Astrocyte (in vitro differentiated cells and primary cell): ENCODE results near the gene RFTN1. TPM values are rescaled to one million over a fixed set of nuclear protein-coding genes. Genes with fewer than 3 reads are reported as not detected.

Source experiments
- DNase-seq: peaks from one replicate; pipeline ENCODE4 v3.0.0-alpha.2; 2010; ENCODE audit warnings: low read depth
- FAIRE-seq: peaks from 2 replicates; lab custom pipeline; 2011; peaks lifted over from hg19 to GRCh38; lab: Jason Lieb, UNC
- H2AFZ ChIP-seq: 2 replicates; pipeline ENCODE4 v1.6.0; 2012; ENCODE audit warnings: low read depth, low read length, inconsistent platforms
- H3K27ac ChIP-seq: 2 replicates; pipeline ENCODE4 v1.5.1; 2011; ENCODE audit warnings: low read depth, low read length, inconsistent platforms
- H3K27me3 ChIP-seq: 2 replicates; pipeline ENCODE4 v1.6.0; 2011; ENCODE audit warnings: low read length, inconsistent platforms; ENCODE audit not compliant: insufficient read depth
- H3K36me3 ChIP-seq: 2 replicates; pipeline ENCODE4 v1.5.1; 2011; ENCODE audit warnings: low read length, inconsistent platforms; ENCODE audit not compliant: insufficient read depth
- H3K4me1 ChIP-seq: 2 replicates; pipeline ENCODE4 v1.5.1; 2011; ENCODE audit warnings: low read length, inconsistent platforms; ENCODE audit not compliant: insufficient read depth
- H3K4me2 ChIP-seq: 2 replicates; pipeline ENCODE4 v1.6.0; 2012; ENCODE audit warnings: low read length, inconsistent platforms
- H3K4me3 ChIP-seq: 2 replicates; pipeline ENCODE4 v1.5.1; 2011; ENCODE audit warnings: low read depth, mild to moderate bottlenecking, low read length, inconsistent platforms; ENCODE audit not compliant: insufficient read depth
- H3K79me2 ChIP-seq: 2 replicates; pipeline ENCODE4 v1.6.0; 2012; ENCODE audit warnings: mild to moderate bottlenecking, low read length, inconsistent platforms; ENCODE audit not compliant: insufficient read depth
- H3K9ac ChIP-seq: 2 replicates; pipeline ENCODE4 v1.6.0; 2012; ENCODE audit warnings: mild to moderate bottlenecking, low read length, inconsistent platforms
- H3K9me3 ChIP-seq: 2 replicates; pipeline ENCODE4 v1.5.1; 2012; ENCODE audit warnings: low read depth, mild to moderate bottlenecking, low read length, inconsistent platforms; ENCODE audit not compliant: insufficient read depth
- H4K20me1 ChIP-seq: 2 replicates; pipeline ENCODE4 v1.6.0; 2012; ENCODE audit warnings: low read length, inconsistent platforms; ENCODE audit not compliant: insufficient read depth
- H3K27ac Mint-ChIP-seq: one replicate; pipeline ENCODE4 v1.8.0; 2021; ENCODE audit warnings: mild to moderate bottlenecking, mixed read lengths; ENCODE audit not compliant: unreplicated experiment
- H3K27me3 Mint-ChIP-seq: one replicate; pipeline ENCODE4 v1.8.0; 2021; ENCODE audit warnings: low read depth, mixed read lengths; ENCODE audit not compliant: unreplicated experiment
- H3K36me3 Mint-ChIP-seq: one replicate; pipeline ENCODE4 v1.8.0; 2021; ENCODE audit warnings: low read depth, mixed read lengths; ENCODE audit not compliant: unreplicated experiment
- H3K4me1 Mint-ChIP-seq: one replicate; pipeline ENCODE4 v1.8.0; 2021; ENCODE audit warnings: low read depth, mixed read lengths; ENCODE audit not compliant: unreplicated experiment
- H3K4me3 Mint-ChIP-seq: one replicate; pipeline ENCODE4 v1.8.0; 2021; ENCODE audit warnings: mild to moderate bottlenecking, moderate library complexity, mixed read lengths; ENCODE audit not compliant: unreplicated experiment
- H3K9me3 Mint-ChIP-seq: one replicate; pipeline ENCODE4 v1.8.0; 2021; ENCODE audit warnings: mild to moderate bottlenecking, mixed read lengths; ENCODE audit not compliant: unreplicated experiment
- EZH2 ChIP-seq: IDR thresholded peaks from 2 replicates; pipeline ENCODE4 v1.6.1; 2012; ENCODE audit warnings: mild to moderate bottlenecking, low read length, inconsistent platforms; ENCODE audit not compliant: insufficient read depth
- total RNA-seq: library from RNA; stranded (reverse); gene quantifications from 2 replicates; pipeline ENCODE4 v1.2.1, GENCODE V29; 2021
- TF ChIP-seq, protein P1 (sequence below): IDR thresholded peaks from 2 replicates; pipeline ENCODE4 v1.5.1; 2011; ENCODE audit warnings: low read depth, mild to moderate bottlenecking, inconsistent platforms, low read length, moderate library complexity; ENCODE audit not compliant: insufficient read depth

RFTN1 gene
- total RNA-seq, 1 donor from 2014 or later = 49.5 TPM

- H3K9ac ChIP-seq = no peak overlapping the region
- Mint-ChIP-seq H3K9me3 (peaks cover 2% of the 10 kb centered on the region), H3K36me3 (peaks cover 18% of the 10 kb centered on the region), H3K4me1 (peaks cover 25% of the 10 kb centered on the region), H3K4me3 (no peak overlapping the region), H3K27me3 (no peaks in the 10 kb centered on the region), H3K27ac (no peak overlapping the region)
- no peaks in the 10 kb centered on the region for H3K9me3 ChIP-seq
- no peaks in the 10 kb centered on the region for H3K36me3 ChIP-seq
- TF ChIP-seq, protein P1, sequence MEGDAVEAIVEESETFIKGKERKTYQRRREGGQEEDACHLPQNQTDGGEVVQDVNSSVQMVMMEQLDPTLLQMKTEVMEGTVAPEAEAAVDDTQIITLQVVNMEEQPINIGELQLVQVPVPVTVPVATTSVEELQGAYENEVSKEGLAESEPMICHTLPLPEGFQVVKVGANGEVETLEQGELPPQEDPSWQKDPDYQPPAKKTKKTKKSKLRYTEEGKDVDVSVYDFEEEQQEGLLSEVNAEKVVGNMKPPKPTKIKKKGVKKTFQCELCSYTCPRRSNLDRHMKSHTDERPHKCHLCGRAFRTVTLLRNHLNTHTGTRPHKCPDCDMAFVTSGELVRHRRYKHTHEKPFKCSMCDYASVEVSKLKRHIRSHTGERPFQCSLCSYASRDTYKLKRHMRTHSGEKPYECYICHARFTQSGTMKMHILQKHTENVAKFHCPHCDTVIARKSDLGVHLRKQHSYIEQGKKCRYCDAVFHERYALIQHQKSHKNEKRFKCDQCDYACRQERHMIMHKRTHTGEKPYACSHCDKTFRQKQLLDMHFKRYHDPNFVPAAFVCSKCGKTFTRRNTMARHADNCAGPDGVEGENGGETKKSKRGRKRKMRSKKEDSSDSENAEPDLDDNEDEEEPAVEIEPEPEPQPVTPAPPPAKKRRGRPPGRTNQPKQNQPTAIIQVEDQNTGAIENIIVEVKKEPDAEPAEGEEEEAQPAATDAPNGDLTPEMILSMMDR = no peak
- TF ChIP-seq EZH2 = no peak
- no peak overlapping the region for H3K4me3 ChIP-seq
- no peaks in the 10 kb centered on the region for H3K27me3 ChIP-seq
- H3K27ac ChIP-seq = no peak overlapping the region
- H3K4me2 ChIP-seq = no peak overlapping the region
- H3K4me1 ChIP-seq = no peaks in the 10 kb centered on the region
- no peak overlapping the region for H2AFZ ChIP-seq
- H3K79me2 ChIP-seq = no peaks in the 10 kb centered on the region
- DNase-seq (no peak), FAIRE-seq (no peak)
- H4K20me1 ChIP-seq = no peaks in the 10 kb centered on the region
Observed at GRCh38 chr3:16297997-16298885, 215.3 kb downstream of the RFTN1 start.

DNA sequence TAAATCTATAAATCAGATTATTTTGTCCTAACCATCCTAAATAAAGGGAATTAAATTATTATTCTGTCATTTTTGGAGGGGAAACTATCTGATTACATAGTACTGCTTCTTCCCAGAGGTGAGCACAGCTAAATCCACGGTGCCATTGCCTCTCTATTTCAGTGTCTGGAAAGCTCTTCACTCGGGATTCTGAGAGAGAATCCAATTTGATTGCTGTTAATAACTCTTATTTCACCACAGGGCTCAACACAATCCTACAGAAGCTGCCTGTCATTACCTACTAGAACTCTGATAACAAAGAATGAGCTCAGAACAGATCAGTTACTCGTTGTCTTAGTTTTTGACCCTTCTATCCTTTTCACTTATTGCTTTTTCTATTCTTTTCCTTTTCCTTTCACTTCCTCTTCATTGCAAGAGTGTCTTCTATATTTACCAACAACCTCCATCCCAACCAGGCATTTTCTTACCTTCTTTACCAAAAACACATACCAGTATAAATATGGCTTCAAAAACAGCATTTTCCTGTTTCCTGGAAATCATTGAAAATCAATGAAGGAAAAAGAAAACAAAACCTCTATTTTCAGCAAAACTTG is 218.1 kb downstream of the RFTN1 start:
- H3K9me3 Mint-ChIP-seq = peaks cover 2% of the 10 kb centered on the region
- Histone ChIP-seq H3K27ac (no peak overlapping the region), H2AFZ (no peak overlapping the region), H3K36me3 (peaks cover 3% of the 10 kb centered on the region), H4K20me1 (no peaks in the 10 kb centered on the region), H3K9ac (no peak overlapping the region), H3K4me1 (no peaks in the 10 kb centered on the region), H3K4me2 (no peak overlapping the region), H3K79me2 (no peaks in the 10 kb centered on the region), H3K27me3 (no peaks in the 10 kb centered on the region), H3K4me3 (no peak overlapping the region), H3K9me3 (no peaks in the 10 kb centered on the region)
- H3K4me1 Mint-ChIP-seq = peaks cover 19% of the 10 kb centered on the region
- DNase-seq (no peak), FAIRE-seq (no peak)
- H3K27me3 Mint-ChIP-seq = no peaks in the 10 kb centered on the region
- no peak overlapping the region for H3K4me3 Mint-ChIP-seq
- no peak overlapping the region for H3K27ac Mint-ChIP-seq
- H3K36me3 Mint-ChIP-seq = peaks cover 17% of the 10 kb centered on the region
- no peak for TF ChIP-seq EZH2
- TF ChIP-seq, protein P1 = no peak

GRCh38 chr3:16294844-16295243 is 218.7 kb downstream of the RFTN1 start:
- H3K4me1 Mint-ChIP-seq = peaks cover 15% of the 10 kb centered on the region
- Histone ChIP-seq H3K27me3 (no peaks in the 10 kb centered on the region), H3K4me1 (no peaks in the 10 kb centered on the region), H2AFZ (no peak overlapping the region), H3K4me2 (no peak overlapping the region), H3K36me3 (peaks cover 3% of the 10 kb centered on the region), H3K79me2 (no peaks in the 10 kb centered on the region), H3K4me3 (no peak overlapping the region), H4K20me1 (peaks cover 3% of the 10 kb centered on the region), H3K9me3 (no peaks in the 10 kb centered on the region), H3K9ac (no peak overlapping the region), H3K27ac (no peak overlapping the region)
- TF ChIP-seq, protein P1 = no peak
- no peak for TF ChIP-seq EZH2
- H3K4me3 Mint-ChIP-seq = no peak overlapping the region
- no peak for DNase-seq
- no peak overlapping the region for H3K27ac Mint-ChIP-seq
- no peaks in the 10 kb centered on the region for H3K27me3 Mint-ChIP-seq
- H3K36me3 Mint-ChIP-seq = peaks cover 17% of the 10 kb centered on the region
- peaks cover 2% of the 10 kb centered on the region for H3K9me3 Mint-ChIP-seq
- FAIRE-seq = no peak
